ENCODE measurements around the gene RNF123. TPM values are rescaled to one million over a fixed set of nuclear protein-coding genes. Genes with fewer than 3 reads are reported as not detected.

Gene RNF123
- total and polyA plus RNA-seq, 2 donors (not counting 3 experiments of a cell fraction or from before 2014, with no cell fraction given), result 43.4 to 59.3 TPM

- DNase-seq (ENCODE audit: low read depth, low spot score) (no peak), FAIRE-seq (no peak)
- H4K20me1 ChIP-seq (replicated peaks; ENCODE audit: control insufficient read depth, extremely low read depth, insufficient read depth, low read length), result no peaks in the 10 kb centered on the region
- H3K9ac ChIP-seq (replicated peaks; ENCODE audit: extremely low read depth, insufficient read depth, low read length), result no peak overlapping the region
- H3K9me1 ChIP-seq (replicated peaks; ENCODE audit: control insufficient read depth, extremely low read depth, insufficient read depth, low read length), result no peaks in the 10 kb centered on the region
- intact Hi-C loops (cut with micrococcal nuclease), result no loop called here
- no TSS peak for BruUV-seq (replicated peaks)
- H3K27ac ChIP-seq (ENCODE audit: insufficient read depth, low read depth, low read length), result no peak overlapping the region
- no peaks in the 10 kb centered on the region for H3K79me2 ChIP-seq (ENCODE audit: control insufficient read depth, insufficient read depth, low read length)
- no peaks in the 10 kb centered on the region for H3K4me1 ChIP-seq (ENCODE audit: control insufficient read depth, extremely low read depth, insufficient read depth, low read length)
- H3K9me3 ChIP-seq (replicated peaks; ENCODE audit: control insufficient read depth, insufficient read depth, low read length), result no peaks in the 10 kb centered on the region
- H3K4me2 ChIP-seq (ENCODE audit: insufficient read depth, low read length), result no peak overlapping the region
- H3K27me3 ChIP-seq (ENCODE audit: control insufficient read depth in 2 of 2, insufficient read depth in 2 of 2, low read length in 2 of 2), result no peaks in the 10 kb centered on the region
- dilution Hi-C loops (cut with MboI; ENCODE audit: extremely low pct_ligation_motif_present, low sequenced_read_pairs), result no loop called here
- TF ChIP-seq POLR2A (IDR thresholded peaks at IDR 0.05; ENCODE audit: low read depth, low read length) (no peak), JUN (IDR thresholded peaks at IDR 0.05; ENCODE audit: borderline replicate concordance, insufficient read depth, insufficient read length, low read depth) (no peak)
- CTCF ChIA-PET, result interaction anchor here (2.7 kb wide), 1 partner anchor 117 kb away, joined by 11 read pairs; no protein-coding TSS in a partner anchor
- H2AFZ ChIP-seq (ENCODE audit: low read depth, low read length), result no peak overlapping the region
- no peaks in the 10 kb centered on the region for H3K36me3 ChIP-seq (ENCODE audit: control insufficient read depth in 2 of 2, extremely low read depth in 1 of 2, insufficient read depth in 2 of 2, low read length in 2 of 2)
- POLR2A ChIA-PET, result no interaction called here
- H3K4me3 ChIP-seq (replicated peaks in 1 of 3; ENCODE audit: insufficient read depth in 1 of 3, low read depth in 1 of 3, low read length in 3 of 3), result no peak overlapping the region
These were observed 32.7 kb upstream of the RNF123 start for GRCh38 chr3:49656541-49657112.

- Histone ChIP-seq H3K36me3 (ENCODE audit: control insufficient read depth in 2 of 2, extremely low read depth in 1 of 2, insufficient read depth in 2 of 2, low read length in 2 of 2) (no peaks in the 10 kb centered on the region), H3K9me3 (replicated peaks; ENCODE audit: control insufficient read depth, insufficient read depth, low read length) (no peaks in the 10 kb centered on the region), H3K9ac (replicated peaks; ENCODE audit: extremely low read depth, insufficient read depth, low read length) (no peak overlapping the region), H3K79me2 (ENCODE audit: control insufficient read depth, insufficient read depth, low read length) (no peaks in the 10 kb centered on the region), H3K27me3 (ENCODE audit: control insufficient read depth in 2 of 2, insufficient read depth in 2 of 2, low read length in 2 of 2) (no peaks in the 10 kb centered on the region), H4K20me1 (replicated peaks; ENCODE audit: control insufficient read depth, extremely low read depth, insufficient read depth, low read length) (no peaks in the 10 kb centered on the region), H2AFZ (ENCODE audit: low read depth, low read length) (no peak overlapping the region), H3K4me3 (replicated peaks in 1 of 3; ENCODE audit: insufficient read depth in 1 of 3, low read depth in 1 of 3, low read length in 3 of 3) (no peak overlapping the region), H3K4me2 (ENCODE audit: insufficient read depth, low read length) (no peak overlapping the region), H3K4me1 (ENCODE audit: control insufficient read depth, extremely low read depth, insufficient read depth, low read length) (no peaks in the 10 kb centered on the region), H3K27ac (ENCODE audit: insufficient read depth, low read depth, low read length) (no peak overlapping the region), H3K9me1 (replicated peaks; ENCODE audit: control insufficient read depth, extremely low read depth, insufficient read depth, low read length) (no peaks in the 10 kb centered on the region)
- dilution Hi-C loops (cut with MboI; ENCODE audit: extremely low pct_ligation_motif_present, low sequenced_read_pairs), result no loop called here
- no TSS peak for BruUV-seq (replicated peaks)
- POLR2A ChIA-PET, result no interaction called here
- DNase-seq (ENCODE audit: low read depth, low spot score) (no peak), FAIRE-seq (no peak)
- intact Hi-C loops (cut with micrococcal nuclease), result no loop called here
- CTCF ChIA-PET, result interaction anchor here (2.7 kb wide), 1 partner anchor 118 kb away, joined by 11 read pairs; no protein-coding TSS in a partner anchor
- TF ChIP-seq MYC (IDR thresholded peaks at IDR 0.05; ENCODE audit: low read depth, low read length), result no peak
- TF ChIP-seq CTCF (IDR thresholded peaks at IDR 0.05; ENCODE audit: extremely low read depth in 1 of 2, insufficient read depth in 1 of 2, low read depth in 1 of 2, low read length in 2 of 2), result no peak
- no peak for TF ChIP-seq FOS (IDR thresholded peaks at IDR 0.05; ENCODE audit: borderline replicate concordance, insufficient read depth, low read length)
- no peak for TF ChIP-seq MAX (IDR thresholded peaks at IDR 0.05; ENCODE audit: insufficient read depth, insufficient read length)
- no peak for TF ChIP-seq GATA2 (IDR thresholded peaks at IDR 0.05; ENCODE audit: insufficient read depth, insufficient read length, low read depth, low read length)
- no peak for TF ChIP-seq JUN (IDR thresholded peaks at IDR 0.05; ENCODE audit: borderline replicate concordance, insufficient read depth, insufficient read length, low read depth)
- TF ChIP-seq EZH2 (IDR thresholded peaks at IDR 0.05; ENCODE audit: borderline replicate concordance, low read depth, low read length, severe bottlenecking), result no peak
- TF ChIP-seq POLR2A (IDR thresholded peaks at IDR 0.05; ENCODE audit: low read depth, low read length), result no peak
- no peak for TF ChIP-seq POLR2AphosphoS5 (IDR thresholded peaks at IDR 0.05; ENCODE audit: insufficient read depth, low read depth, low read length)
These were observed 32.0 kb upstream of the RNF123 start for GRCh38 chr3:49657208-49657915.
